Neural cell (in vitro differentiated cells): ENCODE results near the gene DZIP3. TPM values are rescaled to one million over a fixed set of nuclear protein-coding genes. Genes with fewer than 3 reads are reported as not detected.
A peak's percentile ranks its signal among the peaks of the same experiment; 100 is the strongest.

Source experiments
- H2AFZ ChIP-seq: fragments of 200-600, 300-800 bp; sonication (generic), shearing (Covaris generic); 2 replicates; pipeline ENCODE4 v1.6.0; 2014; ENCODE audit warnings: low read depth, mild to moderate bottlenecking, antibody characterized with exemption, low read length, moderate library complexity
- H3F3A ChIP-seq: fragments of 200-600 bp; shearing (Covaris generic); 2 replicates; pipeline ENCODE4 v1.6.1; 2016; ENCODE audit warnings: mild to moderate bottlenecking, moderate library complexity, mixed read lengths, antibody characterized with exemption, low read length; ENCODE audit not compliant: insufficient read depth, poor library complexity, severe bottlenecking
- H3K27ac ChIP-seq: fragments of 200-600, 300-800 bp; sonication (generic), shearing (Covaris generic); 2 replicates; pipeline ENCODE4 v1.5.1; 2014; ENCODE audit warnings: mild to moderate bottlenecking, low read length, moderate library complexity
- H3K27me3 ChIP-seq: fragments of 300-800, 200-600 bp; sonication (generic), shearing (Covaris generic); 2 replicates; pipeline ENCODE4 v1.6.0; 2014; ENCODE audit warnings: mild to moderate bottlenecking, low read depth, low read length, moderate library complexity; ENCODE audit not compliant: insufficient read depth
- H3K36me3 ChIP-seq: fragments of 300-800, 200-600 bp; sonication (generic), shearing (Covaris generic); 2 replicates; pipeline ENCODE4 v1.5.1; 2014; ENCODE audit warnings: mild to moderate bottlenecking, antibody characterized with exemption, low read length, moderate library complexity; ENCODE audit not compliant: insufficient read depth
- H3K4me2 ChIP-seq: fragments of 300-800, 200-600 bp; sonication (generic), shearing (Covaris generic); 2 replicates; pipeline ENCODE4 v1.6.0; 2014; ENCODE audit warnings: mild to moderate bottlenecking, low read length
- H3K4me3 ChIP-seq: fragments of 300-800, 200-600 bp; sonication (generic), shearing (Covaris generic); 2 replicates; pipeline ENCODE4 v1.5.1; 2014; ENCODE audit warnings: mild to moderate bottlenecking, low read length, moderate library complexity
- H3K79me2 ChIP-seq: fragments of 200-600 bp; shearing (Covaris generic); replicated peaks from 2 replicates; pipeline ENCODE4 v1.6.0; 2014; ENCODE audit warnings: mild to moderate bottlenecking, low read length, moderate library complexity; ENCODE audit not compliant: insufficient read depth
- H3K9ac ChIP-seq: fragments of 300-800, 200-600 bp; sonication (generic), shearing (Covaris generic); 2 replicates; pipeline ENCODE4 v1.6.1; 2016; ENCODE audit warnings: mild to moderate bottlenecking, low read length, mixed read lengths
- H3K9me2 ChIP-seq: fragments of 200-600 bp; shearing (Covaris generic); 2 replicates; pipeline ENCODE4 v1.6.1; 2016; ENCODE audit warnings: mild to moderate bottlenecking, low read length, mixed read lengths; ENCODE audit not compliant: insufficient read depth
- H3K9me3 ChIP-seq: fragments of 200-600, 300-800 bp; sonication (generic), shearing (Covaris generic); 2 replicates; pipeline ENCODE4 v1.6.1; 2016; ENCODE audit warnings: mild to moderate bottlenecking, mixed run types, low read length, moderate library complexity, mixed read lengths
- H4K20me1 ChIP-seq: fragments of 200-600 bp; shearing (Covaris generic); 2 replicates; pipeline ENCODE4 v1.6.1; 2016; ENCODE audit warnings: mild to moderate bottlenecking, mixed run types; ENCODE audit not compliant: insufficient read depth
- CTCF ChIP-seq: fragments of 450-650 bp; IDR thresholded peaks from 2 replicates; pipeline ENCODE4 v1.5.1; 2014; ENCODE audit warnings: antibody characterized with exemption, mild to moderate bottlenecking, moderate library complexity; ENCODE audit not compliant: poor library complexity, severe bottlenecking
- EP300 ChIP-seq: fragments of 450-650 bp; conservative IDR thresholded peaks from 2 replicates; pipeline ENCODE4 v1.6.1; 2014; ENCODE audit warnings: antibody characterized with exemption, mild to moderate bottlenecking, moderate library complexity; ENCODE audit not compliant: poor library complexity, severe bottlenecking
- EZH2 ChIP-seq: fragments of 200-600, 300-800 bp; shearing (Covaris generic), sonication (generic); IDR thresholded peaks from 2 replicates; pipeline ENCODE4 v1.6.1; 2014; ENCODE audit warnings: antibody characterized with exemption, low read length, borderline replicate concordance, mild to moderate bottlenecking; ENCODE audit not compliant: insufficient read depth, poor library complexity, severe bottlenecking
- MXI1 ChIP-seq: fragments of 450-650 bp; conservative IDR thresholded peaks from 2 replicates; pipeline ENCODE4 v1.6.1; 2014; ENCODE audit warnings: antibody characterized with exemption, mild to moderate bottlenecking; ENCODE audit not compliant: poor library complexity, severe bottlenecking
- POLR2AphosphoS5 ChIP-seq: IDR thresholded peaks from 2 replicates; pipeline ENCODE4 v1.6.1; 2012
- RAD21 ChIP-seq: fragments of 450-650 bp; conservative IDR thresholded peaks from 2 replicates; pipeline ENCODE4 v1.6.1; 2014; ENCODE audit warnings: antibody characterized with exemption, mild to moderate bottlenecking, moderate library complexity
- REST ChIP-seq: IDR thresholded peaks from 2 replicates; pipeline ENCODE4 v1.6.1; 2012; ENCODE audit warnings: borderline replicate concordance
- SMC3 ChIP-seq: fragments of 450-650 bp; conservative IDR thresholded peaks from 2 replicates; pipeline ENCODE4 v1.6.1; 2014; ENCODE audit warnings: antibody characterized with exemption, mild to moderate bottlenecking, moderate library complexity; ENCODE audit not compliant: poor library complexity
- TAF1 ChIP-seq: IDR thresholded peaks from 2 replicates; pipeline ENCODE4 v1.6.1; 2012; ENCODE audit warnings: low read depth
- polyA plus RNA-seq: library from polyadenylated mRNA; depleted of rRNA; stranded (reverse); fragments of >200 nt; gene quantifications from 2 replicates; pipeline ENCODE4 v1.2.3, GENCODE V29; 2014

The DZIP3 gene
- polyA plus RNA-seq, 1 donor from 2014 or later = 52.5 TPM

DNA sequence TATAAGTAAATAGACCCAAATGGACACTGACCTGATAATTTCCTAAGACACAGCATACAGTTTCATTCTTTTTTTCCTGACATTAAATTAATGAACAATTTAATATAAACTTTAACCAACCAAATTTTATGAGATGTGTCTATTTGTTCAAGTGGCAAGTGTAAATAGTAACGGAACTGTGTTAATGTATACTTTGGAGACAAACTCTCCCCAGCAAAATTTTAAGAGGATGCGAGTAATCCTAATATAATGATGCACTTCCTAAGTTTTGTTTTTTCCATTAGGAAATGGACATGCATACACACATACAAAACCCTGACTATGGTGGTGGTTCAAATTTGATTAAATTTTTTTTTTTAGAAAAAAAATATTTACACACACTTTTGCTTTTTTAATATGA, 40.6 kb upstream of the DZIP3 start:
- Histone ChIP-seq H3K9me3 (no peaks in the 10 kb centered on the region), H3K27ac (no peak overlapping the region), H3K4me3 (no peak overlapping the region), H3K79me2 (no peaks in the 10 kb centered on the region), H3K4me2 (no peak overlapping the region), H4K20me1 (no peaks in the 10 kb centered on the region), H3K36me3 (no peaks in the 10 kb centered on the region), H3K9me2 (no peaks in the 10 kb centered on the region), H3F3A (no peaks in the 10 kb centered on the region), H2AFZ (no peak overlapping the region), H3K9ac (no peak overlapping the region), H3K27me3 (no peaks in the 10 kb centered on the region)
- no peak for TF ChIP-seq TAF1
- no peak for TF ChIP-seq EP300
- no peak for TF ChIP-seq MXI1
- no peak for TF ChIP-seq SMC3
- no peak for TF ChIP-seq RAD21
- TF ChIP-seq REST = no peak
- TF ChIP-seq CTCF = no peak
- no peak for TF ChIP-seq POLR2AphosphoS5
- no peak for TF ChIP-seq EZH2

DNA sequence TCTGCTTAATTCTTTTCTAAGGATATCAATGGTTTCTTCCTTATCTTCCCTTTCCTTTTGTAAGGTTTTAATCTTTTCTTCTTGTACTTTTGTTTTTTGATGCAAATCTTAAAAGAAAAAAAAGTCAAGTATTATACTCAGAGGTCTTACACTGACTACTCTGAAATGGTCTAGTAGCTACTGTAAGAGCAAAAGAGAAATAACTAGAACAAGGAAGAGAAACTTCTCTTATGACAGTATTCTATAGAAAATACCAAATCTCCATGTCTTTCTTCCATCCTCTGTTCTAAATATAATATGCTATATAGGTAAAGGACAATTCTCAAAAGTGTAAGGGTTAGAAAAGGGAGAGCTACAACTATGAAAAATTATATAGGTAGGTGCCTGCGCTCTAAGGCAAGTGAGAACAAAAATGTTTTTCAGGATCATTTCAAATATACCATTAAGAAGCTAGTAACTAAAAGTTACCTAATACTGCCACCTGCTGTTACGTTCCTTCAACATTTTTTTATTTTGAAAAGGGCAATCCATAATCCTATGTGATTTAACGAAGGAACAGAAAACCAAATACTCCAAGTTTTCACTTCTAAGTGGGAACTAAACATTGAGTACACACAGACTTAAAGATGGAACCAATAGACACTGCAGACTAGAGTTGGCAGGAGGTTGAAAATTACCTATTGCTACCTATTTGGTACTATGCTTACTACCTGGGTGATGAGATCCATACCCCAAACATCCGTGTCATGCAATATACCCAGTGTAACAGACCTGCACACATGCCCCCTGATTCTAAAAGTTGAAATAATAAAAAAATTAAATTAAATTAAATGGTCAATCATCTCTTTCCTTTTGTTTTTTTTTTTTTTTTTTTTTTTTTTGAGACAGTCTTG, 37.0 kb upstream of the DZIP3 start:
- no peaks in the 10 kb centered on the region for H4K20me1 ChIP-seq
- H3K27me3 ChIP-seq = no peaks in the 10 kb centered on the region
- no peak overlapping the region for H3K27ac ChIP-seq
- no peaks in the 10 kb centered on the region for H3K9me2 ChIP-seq
- TF ChIP-seq SMC3 = peak; percentile 93
- no peak for TF ChIP-seq MXI1
- TF ChIP-seq EP300 = no peak
- TF ChIP-seq REST = no peak
- TF ChIP-seq CTCF = peak; percentile 80
- TF ChIP-seq RAD21 = peak; percentile 86
- H2AFZ ChIP-seq = no peak overlapping the region
- H3K4me3 ChIP-seq = no peak overlapping the region
- no peaks in the 10 kb centered on the region for H3K79me2 ChIP-seq
- no peak overlapping the region for H3K9ac ChIP-seq
- no peaks in the 10 kb centered on the region for H3K9me3 ChIP-seq
- no peak overlapping the region for H3K4me2 ChIP-seq
- H3K36me3 ChIP-seq = no peaks in the 10 kb centered on the region
- H3F3A ChIP-seq = no peaks in the 10 kb centered on the region
